ENCODE measurements around the gene CD84.

The CD84 gene

DNA sequence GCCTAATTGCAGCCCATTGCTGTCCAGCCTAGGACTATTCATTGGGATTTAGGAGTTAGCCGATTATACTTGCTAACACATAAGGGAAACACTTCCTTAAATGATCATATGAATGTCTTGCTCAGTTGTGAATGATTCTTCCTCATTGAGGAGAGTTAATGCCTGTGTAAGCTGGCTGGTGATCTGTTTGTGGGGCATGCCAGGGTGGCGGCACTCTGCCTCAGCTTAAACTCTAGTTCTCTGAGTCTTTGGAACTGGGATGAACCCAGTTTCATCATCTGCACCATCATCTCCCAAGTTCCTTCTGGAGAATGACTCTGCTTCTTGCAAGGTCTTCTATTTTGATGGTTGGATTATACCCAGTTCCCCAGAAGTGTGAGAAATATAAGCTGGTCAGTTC lies 32.4 kb downstream of the CD84 start:
- TF ChIP-seq ELF4 (IDR thresholded peaks at IDR 0.05) (no peak), SUZ12 (IDR thresholded peaks at IDR 0.05) (no peak), CTBP1 (IDR thresholded peaks at IDR 0.05; ENCODE audit: borderline replicate concordance) (no peak), HDGF (IDR thresholded peaks at IDR 0.05; ENCODE audit: borderline replicate concordance) (no peak)
- TF ChIP-seq, protein P1, sequence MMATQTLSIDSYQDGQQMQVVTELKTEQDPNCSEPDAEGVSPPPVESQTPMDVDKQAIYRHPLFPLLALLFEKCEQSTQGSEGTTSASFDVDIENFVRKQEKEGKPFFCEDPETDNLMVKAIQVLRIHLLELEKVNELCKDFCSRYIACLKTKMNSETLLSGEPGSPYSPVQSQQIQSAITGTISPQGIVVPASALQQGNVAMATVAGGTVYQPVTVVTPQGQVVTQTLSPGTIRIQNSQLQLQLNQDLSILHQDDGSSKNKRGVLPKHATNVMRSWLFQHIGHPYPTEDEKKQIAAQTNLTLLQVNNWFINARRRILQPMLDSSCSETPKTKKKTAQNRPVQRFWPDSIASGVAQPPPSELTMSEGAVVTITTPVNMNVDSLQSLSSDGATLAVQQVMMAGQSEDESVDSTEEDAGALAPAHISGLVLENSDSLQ (IDR thresholded peaks at IDR 0.05), result no peak
- no peak for DNase-seq (ENCODE audit: extremely low spot score)
- CTCF ChIA-PET, result no interaction called here
- POLR2A ChIA-PET, result no interaction called here

DNA sequence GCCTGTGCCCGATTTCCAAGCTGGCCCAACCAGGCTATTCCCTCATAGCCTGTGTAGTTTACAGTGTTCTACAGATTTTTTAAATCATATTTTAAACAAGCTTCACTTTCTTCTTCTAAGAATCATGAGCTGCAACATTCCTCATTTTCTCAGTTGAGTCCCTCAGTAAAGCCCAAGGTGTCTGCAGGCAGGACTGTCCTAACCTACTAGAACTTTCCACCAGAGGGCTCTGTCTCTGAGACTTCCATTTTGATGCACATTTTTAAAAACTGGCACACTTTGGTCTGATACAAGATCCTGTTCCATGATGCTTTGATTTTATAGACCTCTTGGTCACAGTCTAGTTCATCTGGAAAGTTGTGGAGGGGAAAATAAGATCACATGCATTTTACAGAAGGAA lies 34.6 kb downstream of the CD84 start:
- TF ChIP-seq SUZ12 (IDR thresholded peaks at IDR 0.05), result no peak
- DNase-seq (ENCODE audit: extremely low spot score), result no peak
- CTCF ChIA-PET, result no interaction called here

DNA sequence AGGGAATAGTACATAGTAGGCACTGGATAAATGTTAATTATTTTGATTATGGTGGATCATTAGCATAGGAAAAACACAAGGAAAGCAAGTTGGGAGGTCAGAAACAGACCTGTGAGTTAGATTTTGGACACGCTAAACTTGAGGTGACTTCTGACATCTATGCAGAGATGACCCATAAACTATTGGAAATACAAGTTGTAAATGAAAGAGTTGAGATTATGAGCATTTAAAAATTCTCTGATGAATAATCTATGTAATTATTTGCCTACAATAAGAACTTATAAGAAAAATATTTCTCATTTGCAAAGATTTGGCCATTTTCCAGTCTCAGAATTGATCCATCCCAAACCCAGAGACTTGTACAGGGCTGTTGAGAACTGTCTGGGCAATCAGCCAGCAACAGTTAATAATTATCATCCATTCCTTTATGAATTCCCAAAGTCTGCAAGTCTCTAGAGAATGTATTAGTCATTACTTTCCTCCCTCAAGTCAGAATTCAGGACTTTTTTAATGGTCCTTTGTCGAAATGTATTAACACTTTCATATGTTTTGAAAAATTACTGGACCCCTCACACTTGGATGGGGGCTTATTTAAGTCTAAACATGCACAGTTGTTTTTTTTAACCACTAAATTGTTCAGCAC lies 36.9 kb downstream of the CD84 start:
- ChIA-PET POLR2A (no interaction called here), CTCF (no interaction called here)
- DNase-seq (ENCODE audit: extremely low spot score), result no peak
- no peak for TF ChIP-seq FOXK2 (IDR thresholded peaks at IDR 0.05)
- no peak for TF ChIP-seq FOXA1 (IDR thresholded peaks at IDR 0.05)

More for the DNA sequence above, 34.6 kb downstream of the CD84 start:
- POLR2A ChIA-PET, result no interaction called here

DNA sequence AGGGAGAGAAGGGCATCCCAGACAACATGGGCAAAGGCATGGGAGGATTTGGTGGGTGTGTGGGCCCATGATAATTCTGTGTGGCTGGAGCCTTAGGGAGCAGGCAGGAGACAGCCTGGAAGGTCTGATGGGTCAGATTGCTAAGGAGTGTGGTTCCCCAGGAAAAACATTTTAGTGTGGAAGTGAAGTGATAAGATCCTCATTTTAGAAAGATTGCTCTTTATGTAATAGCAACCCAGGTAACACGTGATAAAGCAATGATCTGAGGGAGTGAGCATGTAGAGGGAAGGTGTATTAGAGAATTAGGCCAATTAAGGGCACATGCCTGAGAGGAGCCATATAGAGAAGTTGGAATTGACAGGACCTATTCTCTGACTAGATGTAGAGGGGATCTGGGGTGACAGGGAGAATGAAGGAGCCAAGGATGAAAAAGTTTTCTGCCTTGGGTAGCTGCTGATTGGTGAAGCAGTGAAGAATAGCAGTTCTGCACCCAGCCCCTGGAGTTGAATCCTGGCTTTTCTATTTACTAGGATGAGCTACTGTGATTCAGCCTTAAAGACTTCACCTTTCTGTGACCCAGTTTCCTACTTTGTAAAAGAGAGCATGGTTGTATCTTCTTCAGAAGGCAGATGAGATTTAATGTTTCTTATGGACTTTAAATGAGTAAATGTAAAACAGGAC lies 37.5 kb downstream of the CD84 start:
- ChIA-PET POLR2A (no interaction called here), CTCF (no interaction called here)
- DNase-seq (ENCODE audit: extremely low spot score), result no peak
- TF ChIP-seq FOXM1 (IDR thresholded peaks at IDR 0.05; ENCODE audit: borderline replicate concordance) (no peak), ARNT (IDR thresholded peaks at IDR 0.05) (no peak), FOXA1 (IDR thresholded peaks at IDR 0.05) (no peak), NFRKB (IDR thresholded peaks at IDR 0.05) (no peak), LEF1 (IDR thresholded peaks at IDR 0.05; ENCODE audit: borderline replicate concordance) (no peak), ZNF384 (IDR thresholded peaks at IDR 0.05) (no peak), SUZ12 (IDR thresholded peaks at IDR 0.05) (no peak), FOXK2 (IDR thresholded peaks at IDR 0.05) (no peak), ELF4 (IDR thresholded peaks at IDR 0.05) (no peak), L3MBTL2 (conservative IDR thresholded peaks at IDR 0.05) (no peak), BHLHE40 (IDR thresholded peaks at IDR 0.05; ENCODE audit: borderline replicate concordance) (no peak), HDGF (IDR thresholded peaks at IDR 0.05; ENCODE audit: borderline replicate concordance) (no peak), SP1 (IDR thresholded peaks at IDR 0.05) (no peak), TARDBP (IDR thresholded peaks at IDR 0.05) (no peak), CTBP1 (IDR thresholded peaks at IDR 0.05; ENCODE audit: borderline replicate concordance) (no peak)
- TF ChIP-seq, protein P1 (IDR thresholded peaks at IDR 0.05), result no peak

DNA sequence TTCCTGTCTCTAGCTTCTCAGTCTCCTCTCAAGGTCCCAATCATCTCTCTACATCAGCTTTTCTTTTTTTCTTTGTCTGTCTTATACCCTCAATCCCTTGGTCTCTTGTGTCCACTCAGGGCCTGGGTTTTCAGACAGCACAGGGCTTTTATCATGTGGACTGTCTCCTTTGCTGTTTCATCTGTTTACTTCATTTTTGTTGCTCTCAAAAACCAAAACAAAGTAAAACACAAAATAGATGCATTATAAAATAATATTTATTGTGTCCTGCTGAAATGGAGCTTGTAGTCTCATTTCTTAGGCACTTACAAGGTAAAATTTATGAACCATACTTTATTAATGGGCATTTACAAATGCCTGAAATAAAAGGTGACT lies 38.5 kb downstream of the CD84 start:
- ChIA-PET POLR2A (no interaction called here), CTCF (no interaction called here)
- DNase-seq (ENCODE audit: extremely low spot score), result no peak
- no peak for TF ChIP-seq FOXA1 (IDR thresholded peaks at IDR 0.05)

DNA sequence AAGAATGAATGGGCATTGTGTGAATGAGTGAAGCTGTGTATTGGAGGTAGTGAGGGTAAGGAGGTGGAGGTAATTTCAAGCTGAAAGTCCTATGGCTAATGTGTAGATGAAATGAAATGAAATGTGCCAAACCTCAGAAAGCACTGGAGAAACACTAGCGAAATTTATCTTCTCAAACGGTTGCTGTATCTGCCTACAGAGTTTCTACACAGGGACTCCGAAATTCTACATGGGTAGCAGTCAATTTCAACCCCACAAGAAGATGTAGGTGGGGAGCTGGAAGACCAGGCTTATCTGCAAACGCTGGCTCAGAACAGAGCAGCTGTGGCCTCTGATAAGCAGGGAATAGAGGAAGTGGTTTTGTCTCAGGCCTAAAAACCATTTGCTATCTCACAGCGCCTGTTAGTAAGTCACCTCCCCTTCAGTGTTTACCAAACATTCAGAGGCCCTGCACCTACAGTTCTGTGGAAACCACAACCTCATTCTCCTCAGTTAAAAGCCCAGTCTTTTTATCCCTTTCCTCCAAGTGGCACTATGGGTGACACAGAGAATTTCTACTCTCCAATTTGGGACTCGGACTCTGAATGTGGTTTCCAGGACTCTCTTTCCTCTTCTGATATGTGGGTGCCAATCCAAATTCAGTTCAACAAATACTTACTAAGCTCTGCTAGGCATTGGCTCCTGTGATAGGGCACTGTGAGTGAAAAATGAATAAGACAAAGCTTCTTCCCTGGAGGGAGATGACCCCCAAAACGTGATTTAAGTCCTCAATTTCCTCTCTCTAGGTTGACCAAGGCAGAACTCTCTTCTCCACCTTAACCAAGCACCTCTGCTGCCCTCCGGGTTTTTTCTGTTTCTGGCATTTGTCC lies 39.1 kb downstream of the CD84 start:
- DNase-seq (ENCODE audit: extremely low spot score), result no peak
- no peak for TF ChIP-seq CTBP1 (IDR thresholded peaks at IDR 0.05; ENCODE audit: borderline replicate concordance)
- TF ChIP-seq ARNT (IDR thresholded peaks at IDR 0.05), result no peak
- TF ChIP-seq FOXK2 (IDR thresholded peaks at IDR 0.05), result no peak
- TF ChIP-seq, protein P1 (IDR thresholded peaks at IDR 0.05), result no peak
- TF ChIP-seq FOXM1 (IDR thresholded peaks at IDR 0.05; ENCODE audit: borderline replicate concordance), result no peak
- TF ChIP-seq SUZ12 (IDR thresholded peaks at IDR 0.05), result no peak
- no peak for TF ChIP-seq BHLHE40 (IDR thresholded peaks at IDR 0.05; ENCODE audit: borderline replicate concordance)
- TF ChIP-seq ZNF384 (IDR thresholded peaks at IDR 0.05), result no peak
- no peak for TF ChIP-seq ELF4 (IDR thresholded peaks at IDR 0.05)
- no peak for TF ChIP-seq L3MBTL2 (conservative IDR thresholded peaks at IDR 0.05)
- no peak for TF ChIP-seq SP1 (IDR thresholded peaks at IDR 0.05)
- TF ChIP-seq HDGF (IDR thresholded peaks at IDR 0.05; ENCODE audit: borderline replicate concordance), result no peak
- TF ChIP-seq NFRKB (IDR thresholded peaks at IDR 0.05), result no peak
- TF ChIP-seq LEF1 (IDR thresholded peaks at IDR 0.05; ENCODE audit: borderline replicate concordance), result no peak
- TF ChIP-seq FOXA1 (IDR thresholded peaks at IDR 0.05), result no peak
- no peak for TF ChIP-seq TARDBP (IDR thresholded peaks at IDR 0.05)
- POLR2A ChIA-PET, result no interaction called here
- CTCF ChIA-PET, result no interaction called here

DNA sequence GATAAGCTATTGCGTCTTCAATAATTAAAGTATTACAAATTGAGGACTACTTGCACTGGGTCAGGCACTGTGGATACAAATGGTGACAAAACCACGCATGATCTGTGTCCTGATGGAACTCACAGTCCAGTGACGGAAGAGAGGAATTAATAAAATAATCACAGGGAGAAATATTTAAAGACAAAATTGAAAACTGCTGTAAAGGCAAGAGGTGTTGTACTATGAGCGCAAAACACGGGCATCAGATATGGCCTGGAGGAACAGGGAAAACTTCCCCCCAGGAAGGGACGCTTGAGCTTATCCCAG lies 39.7 kb downstream of the CD84 start:
- ChIA-PET POLR2A (no interaction called here), CTCF (no interaction called here)
- no peak for DNase-seq (ENCODE audit: extremely low spot score)
- TF ChIP-seq, protein P1 (IDR thresholded peaks at IDR 0.05), result no peak
- TF ChIP-seq SP1 (IDR thresholded peaks at IDR 0.05) (no peak), BHLHE40 (IDR thresholded peaks at IDR 0.05; ENCODE audit: borderline replicate concordance) (no peak), FOXA1 (IDR thresholded peaks at IDR 0.05) (no peak), ZNF384 (IDR thresholded peaks at IDR 0.05) (no peak), SUZ12 (IDR thresholded peaks at IDR 0.05) (no peak), HDGF (IDR thresholded peaks at IDR 0.05; ENCODE audit: borderline replicate concordance) (no peak), NFRKB (IDR thresholded peaks at IDR 0.05) (no peak), FOXK2 (IDR thresholded peaks at IDR 0.05) (no peak), CTBP1 (IDR thresholded peaks at IDR 0.05; ENCODE audit: borderline replicate concordance) (no peak), ELF4 (IDR thresholded peaks at IDR 0.05) (no peak), TARDBP (IDR thresholded peaks at IDR 0.05) (no peak), L3MBTL2 (conservative IDR thresholded peaks at IDR 0.05) (no peak), FOXM1 (IDR thresholded peaks at IDR 0.05; ENCODE audit: borderline replicate concordance) (no peak), ARNT (IDR thresholded peaks at IDR 0.05) (no peak)
